ENCODE data around the gene SLCO6A1.

- TF ChIP-seq FOXA1 (IDR thresholded peaks at IDR 0.05) (no peak), ZNF384 (IDR thresholded peaks at IDR 0.05) (no peak), FOXM1 (IDR thresholded peaks at IDR 0.05; ENCODE audit: borderline replicate concordance) (no peak), SP1 (IDR thresholded peaks at IDR 0.05) (no peak), TARDBP (IDR thresholded peaks at IDR 0.05) (no peak), FOXK2 (IDR thresholded peaks at IDR 0.05) (no peak), L3MBTL2 (conservative IDR thresholded peaks at IDR 0.05) (no peak), NFRKB (IDR thresholded peaks at IDR 0.05) (no peak), PKNOX1 (IDR thresholded peaks at IDR 0.05) (no peak), LEF1 (IDR thresholded peaks at IDR 0.05; ENCODE audit: borderline replicate concordance) (no peak), BHLHE40 (IDR thresholded peaks at IDR 0.05; ENCODE audit: borderline replicate concordance) (no peak), SUZ12 (IDR thresholded peaks at IDR 0.05) (no peak), ELF4 (IDR thresholded peaks at IDR 0.05) (no peak)
Measured at GRCh38 chr5:102375876-102376275, 122.9 kb downstream of the SLCO6A1 start.
